Testis (tissue), 2 donors: Measurements from ENCODE around the gene PARD6B.
"Not testable (repeated sequence)": the region's sequence is repeated elsewhere in the genome, so short reads cannot be mapped to it uniquely, and the experiment has no call there.

ENCODE experiments used
- POLR2A ChIP-seq: fragments of 450-650 bp; IDR thresholded peaks from one replicate; pipeline ENCODE4 v1.6.1; 2017; ENCODE audit warnings: antibody characterized with exemption, mild to moderate bottlenecking, moderate library complexity
- TF ChIP-seq, protein P1 (sequence below), 3 experiments: fragments of 450-650 bp in 2 of 3; fragments of 200-600 bp in 1 of 3; sonication (generic) in 1 of 3; IDR thresholded peaks; one replicate each; pipeline ENCODE4 v1.5.1; 2016 to 2019; ENCODE audit warnings: antibody characterized with exemption in 3 of 3, mild to moderate bottlenecking in 2 of 3, moderate library complexity in 1 of 3

DNA sequence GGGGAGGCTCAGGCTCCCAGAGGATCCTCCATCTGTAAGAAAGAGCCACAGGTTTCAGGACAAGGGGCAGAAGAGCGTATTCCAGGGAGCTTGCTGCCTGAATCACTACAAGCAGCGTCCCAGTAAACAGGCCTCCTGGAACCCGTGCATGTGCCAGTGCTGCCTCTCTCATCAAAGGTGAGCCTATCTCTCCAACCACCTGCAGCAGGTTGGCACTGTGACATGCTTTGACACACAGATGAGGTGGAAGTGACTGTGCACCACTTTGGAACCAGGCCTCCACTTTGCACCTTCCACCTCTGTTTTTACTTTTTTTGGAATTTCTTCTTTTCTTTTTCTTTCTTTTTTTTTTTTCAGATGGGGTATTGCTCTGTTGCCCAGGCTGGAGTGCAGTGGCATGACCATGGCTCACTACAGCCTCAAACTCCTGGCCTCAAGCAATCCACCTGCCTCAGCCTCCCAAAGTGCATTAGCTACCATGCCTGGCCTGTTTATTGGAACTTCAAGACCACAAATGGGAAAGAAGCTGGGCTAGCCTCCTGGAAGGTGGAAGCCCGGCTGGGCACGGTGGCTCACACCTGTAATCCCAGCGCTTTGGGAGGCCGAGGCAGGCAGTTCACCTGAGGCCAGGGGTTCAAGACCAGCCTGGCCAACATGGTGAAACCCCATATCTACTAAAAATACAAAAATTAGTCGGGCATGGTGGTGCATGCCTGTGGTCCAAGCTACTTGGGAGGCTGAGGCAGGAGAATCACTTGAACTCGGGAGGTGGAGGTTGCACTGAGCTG is 27.5 kb upstream of the PARD6B start:
- TF ChIP-seq, protein P1, sequence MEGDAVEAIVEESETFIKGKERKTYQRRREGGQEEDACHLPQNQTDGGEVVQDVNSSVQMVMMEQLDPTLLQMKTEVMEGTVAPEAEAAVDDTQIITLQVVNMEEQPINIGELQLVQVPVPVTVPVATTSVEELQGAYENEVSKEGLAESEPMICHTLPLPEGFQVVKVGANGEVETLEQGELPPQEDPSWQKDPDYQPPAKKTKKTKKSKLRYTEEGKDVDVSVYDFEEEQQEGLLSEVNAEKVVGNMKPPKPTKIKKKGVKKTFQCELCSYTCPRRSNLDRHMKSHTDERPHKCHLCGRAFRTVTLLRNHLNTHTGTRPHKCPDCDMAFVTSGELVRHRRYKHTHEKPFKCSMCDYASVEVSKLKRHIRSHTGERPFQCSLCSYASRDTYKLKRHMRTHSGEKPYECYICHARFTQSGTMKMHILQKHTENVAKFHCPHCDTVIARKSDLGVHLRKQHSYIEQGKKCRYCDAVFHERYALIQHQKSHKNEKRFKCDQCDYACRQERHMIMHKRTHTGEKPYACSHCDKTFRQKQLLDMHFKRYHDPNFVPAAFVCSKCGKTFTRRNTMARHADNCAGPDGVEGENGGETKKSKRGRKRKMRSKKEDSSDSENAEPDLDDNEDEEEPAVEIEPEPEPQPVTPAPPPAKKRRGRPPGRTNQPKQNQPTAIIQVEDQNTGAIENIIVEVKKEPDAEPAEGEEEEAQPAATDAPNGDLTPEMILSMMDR (IDR thresholded peaks at IDR 0.05), result not testable (repeated sequence)
- TF ChIP-seq POLR2A, result not testable (repeated sequence)
